BJ (cell line): ENCODE data around the gene INPP5A. TPM values are rescaled to one million over a fixed set of nuclear protein-coding genes. Genes with fewer than 3 reads are reported as not detected.
"Not testable (repeated sequence)": the region's sequence is repeated elsewhere in the genome, so short reads cannot be mapped to it uniquely, and the experiment has no call there.

Source experiments
- CTCF ChIA-PET: fragments of 350-600 bp; formaldehyde crosslinking; extraction: SDS; loops from one replicate; lab custom pipeline; 2021; ENCODE audit warnings: antibody characterized with exemption, inconsistent platforms; lab: Yijun Ruan, JAX
- POLR2A ChIA-PET: fragments of 300-600 bp; sonication (Branson Sonifier 250); formaldehyde crosslinking; extraction: SDS; loops from one replicate; lab custom pipeline; 2021; ENCODE audit warnings: antibody characterized with exemption; lab: Charles Lee
- DNase-seq: peaks from one replicate; pipeline ENCODE4 v3.0.0-alpha.2; 2011; ENCODE audit warnings: low read depth
- H3K27me3 ChIP-seq: 2 replicates; pipeline ENCODE4 v1.6.0; 2011; ENCODE audit warnings: low read length; ENCODE audit not compliant: control insufficient read depth, insufficient read depth
- H3K36me3 ChIP-seq: 2 replicates; pipeline ENCODE4 v1.5.1; 2011; ENCODE audit warnings: low read length; ENCODE audit not compliant: control insufficient read depth, insufficient read depth
- H3K4me3 ChIP-seq: 2 replicates; pipeline ENCODE4 v1.5.1; 2011; ENCODE audit warnings: low read depth, mild to moderate bottlenecking, control low read depth, low read length
- polyA plus RNA-seq: library from polyadenylated mRNA; depleted of rRNA; stranded (reverse); fragments of >200 nt; gene quantifications from 2 replicates; pipeline ENCODE4 v1.2.3, GENCODE V29; 2011
- TF ChIP-seq, protein P1 (sequence below): IDR thresholded peaks from 2 replicates; pipeline ENCODE4 v1.5.1; 2011; ENCODE audit warnings: low read depth, mild to moderate bottlenecking, control low read depth, inconsistent platforms, low read length, moderate library complexity; ENCODE audit not compliant: insufficient read depth

INPP5A gene
- polyA plus RNA-seq, 1 experiment = 60.1 TPM

DNA sequence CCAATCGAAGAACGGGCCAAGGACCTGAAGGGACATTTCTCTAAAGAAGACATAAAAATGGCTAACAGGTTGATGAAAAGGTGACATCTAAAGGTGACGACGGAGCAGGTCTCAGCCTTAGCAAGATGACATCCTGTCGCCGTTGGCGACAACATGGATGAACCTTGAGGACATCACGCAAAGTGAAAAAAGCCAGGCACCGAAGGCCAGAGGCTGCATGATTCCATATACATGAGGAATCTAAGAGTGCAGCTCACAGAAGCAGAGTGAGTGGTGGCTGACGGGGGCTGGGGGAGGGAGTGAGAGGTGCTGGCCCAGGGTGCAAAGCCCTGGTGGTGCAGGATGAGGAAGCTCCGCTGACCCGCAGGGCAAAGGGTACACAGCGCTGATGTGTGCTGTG, 282.5 kb downstream of the INPP5A start:
- DNase-seq = no peak
- H3K36me3 ChIP-seq = no peaks in the 10 kb centered on the region
- CTCF ChIA-PET = no interaction called here
- H3K4me3 ChIP-seq = no peak overlapping the region
- TF ChIP-seq, protein P1, sequence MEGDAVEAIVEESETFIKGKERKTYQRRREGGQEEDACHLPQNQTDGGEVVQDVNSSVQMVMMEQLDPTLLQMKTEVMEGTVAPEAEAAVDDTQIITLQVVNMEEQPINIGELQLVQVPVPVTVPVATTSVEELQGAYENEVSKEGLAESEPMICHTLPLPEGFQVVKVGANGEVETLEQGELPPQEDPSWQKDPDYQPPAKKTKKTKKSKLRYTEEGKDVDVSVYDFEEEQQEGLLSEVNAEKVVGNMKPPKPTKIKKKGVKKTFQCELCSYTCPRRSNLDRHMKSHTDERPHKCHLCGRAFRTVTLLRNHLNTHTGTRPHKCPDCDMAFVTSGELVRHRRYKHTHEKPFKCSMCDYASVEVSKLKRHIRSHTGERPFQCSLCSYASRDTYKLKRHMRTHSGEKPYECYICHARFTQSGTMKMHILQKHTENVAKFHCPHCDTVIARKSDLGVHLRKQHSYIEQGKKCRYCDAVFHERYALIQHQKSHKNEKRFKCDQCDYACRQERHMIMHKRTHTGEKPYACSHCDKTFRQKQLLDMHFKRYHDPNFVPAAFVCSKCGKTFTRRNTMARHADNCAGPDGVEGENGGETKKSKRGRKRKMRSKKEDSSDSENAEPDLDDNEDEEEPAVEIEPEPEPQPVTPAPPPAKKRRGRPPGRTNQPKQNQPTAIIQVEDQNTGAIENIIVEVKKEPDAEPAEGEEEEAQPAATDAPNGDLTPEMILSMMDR = no peak
- POLR2A ChIA-PET = no interaction called here
- no peaks in the 10 kb centered on the region for H3K27me3 ChIP-seq

DNA sequence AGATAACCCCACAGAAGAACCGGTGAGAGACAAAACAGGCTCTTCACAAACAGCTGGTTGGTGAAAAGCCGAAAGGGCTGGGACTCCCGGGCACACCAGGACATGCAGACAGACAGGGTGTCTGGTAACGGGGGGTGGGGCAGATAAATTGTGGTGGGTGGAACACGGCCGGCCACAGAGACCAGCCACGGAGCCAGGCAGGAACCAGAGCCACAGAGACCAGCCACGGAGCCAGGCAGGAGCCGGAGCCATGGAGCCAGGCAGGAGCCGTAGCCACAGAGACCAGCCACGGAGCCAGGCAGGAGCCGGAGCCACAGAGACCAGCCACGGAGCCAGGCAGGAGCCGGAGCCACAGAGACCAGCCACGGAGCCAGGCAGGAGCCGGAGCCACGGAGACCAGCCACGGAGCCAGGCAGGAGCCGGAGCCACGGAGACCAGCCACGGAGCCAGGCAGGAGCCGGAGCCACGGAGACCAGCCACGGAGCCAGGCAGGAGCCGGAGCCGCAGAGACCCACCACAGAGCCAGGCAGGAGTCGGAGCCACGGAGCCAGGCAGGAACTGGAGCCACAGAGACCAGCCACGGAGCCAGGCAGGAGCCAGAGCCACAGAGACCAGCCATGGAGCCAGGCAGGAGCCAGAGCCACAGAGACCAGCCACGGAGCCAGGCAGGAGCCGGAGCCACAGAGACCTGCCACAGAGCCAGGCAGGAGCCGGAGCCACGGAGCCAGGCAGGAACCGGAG, 288.4 kb downstream of the INPP5A start:
- H3K4me3 ChIP-seq, DNase-seq, CTCF ChIA-PET, H3K27me3 ChIP-seq, POLR2A ChIA-PET, H3K36me3 ChIP-seq: not testable (repeated sequence)

DNA sequence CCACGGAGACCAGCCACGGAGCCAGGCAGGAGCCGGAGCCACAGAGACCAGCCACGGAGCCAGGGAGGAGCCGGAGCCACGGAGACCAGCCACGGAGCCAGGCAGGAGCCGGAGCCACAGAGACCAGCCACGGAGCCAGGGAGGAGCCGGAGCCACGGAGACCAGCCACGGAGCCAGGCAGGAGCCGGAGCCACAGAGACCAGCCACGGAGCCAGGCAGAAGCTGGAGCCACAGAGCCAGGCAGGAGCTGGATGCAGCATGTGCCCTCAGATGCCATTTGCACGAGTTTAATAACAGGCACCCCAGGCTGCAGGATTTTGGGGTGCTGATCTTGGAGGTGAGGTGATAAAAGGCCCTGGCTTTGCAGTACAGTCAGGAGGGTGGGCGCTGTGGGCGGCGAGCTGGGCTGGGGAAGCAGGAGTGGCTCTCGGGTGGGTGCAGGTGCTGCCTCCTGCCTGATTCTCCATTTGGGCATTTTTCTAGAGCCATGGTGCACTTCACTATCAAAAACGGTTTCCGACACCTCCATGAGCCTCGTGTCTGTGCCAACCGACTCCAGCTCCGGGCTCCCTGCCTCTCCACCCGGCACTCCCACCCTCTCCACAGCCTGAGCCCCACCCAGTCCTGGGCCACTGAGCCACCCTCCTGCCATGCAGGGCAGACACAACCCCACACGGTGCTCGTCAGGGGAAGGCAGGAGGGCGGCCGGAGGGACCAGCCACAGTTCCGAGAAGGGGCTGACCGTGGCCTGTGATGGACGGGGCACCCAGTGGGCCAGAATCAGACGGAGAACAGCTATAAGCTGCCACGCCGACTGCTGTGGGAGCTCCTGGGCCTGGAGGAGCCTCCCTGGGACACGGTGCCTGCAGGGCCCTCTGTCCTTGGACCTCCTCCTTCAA, 289.2 kb downstream of the INPP5A start:
- POLR2A ChIA-PET = no interaction called here
- CTCF ChIA-PET = no interaction called here
- no peak overlapping the region for H3K4me3 ChIP-seq
- no peaks in the 10 kb centered on the region for H3K36me3 ChIP-seq
- H3K27me3 ChIP-seq = peaks cover 2% of the 10 kb centered on the region; the same call in 1 of the 2 replicates
- TF ChIP-seq, protein P1 = no peak
- no peak for DNase-seq

DNA sequence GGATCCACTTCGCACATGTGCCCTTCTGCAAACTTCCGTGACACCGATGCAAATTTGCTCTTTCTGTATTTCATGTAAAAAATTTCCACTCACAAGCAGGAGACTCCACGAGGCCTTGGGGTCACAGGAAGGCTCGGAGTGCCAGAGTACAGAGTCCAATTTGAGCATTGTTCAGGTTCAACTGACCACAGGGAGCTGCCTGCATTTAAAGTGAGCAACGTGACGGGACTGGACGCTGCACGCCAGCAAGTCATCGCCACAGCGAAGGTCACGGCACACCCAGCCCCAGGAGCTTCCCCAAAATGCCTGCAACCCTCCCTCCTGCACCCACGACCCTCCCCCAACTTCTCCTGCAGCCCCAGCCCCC, 289.8 kb downstream of the INPP5A start:
- Histone ChIP-seq H3K36me3 (no peaks in the 10 kb centered on the region), H3K4me3 (no peak overlapping the region), H3K27me3 (peaks cover 2% of the 10 kb centered on the region; the same call in 1 of the 2 replicates)
- DNase-seq = no peak
- TF ChIP-seq, protein P1 = no peak
- POLR2A ChIA-PET = no interaction called here
- CTCF ChIA-PET = no interaction called here

DNA sequence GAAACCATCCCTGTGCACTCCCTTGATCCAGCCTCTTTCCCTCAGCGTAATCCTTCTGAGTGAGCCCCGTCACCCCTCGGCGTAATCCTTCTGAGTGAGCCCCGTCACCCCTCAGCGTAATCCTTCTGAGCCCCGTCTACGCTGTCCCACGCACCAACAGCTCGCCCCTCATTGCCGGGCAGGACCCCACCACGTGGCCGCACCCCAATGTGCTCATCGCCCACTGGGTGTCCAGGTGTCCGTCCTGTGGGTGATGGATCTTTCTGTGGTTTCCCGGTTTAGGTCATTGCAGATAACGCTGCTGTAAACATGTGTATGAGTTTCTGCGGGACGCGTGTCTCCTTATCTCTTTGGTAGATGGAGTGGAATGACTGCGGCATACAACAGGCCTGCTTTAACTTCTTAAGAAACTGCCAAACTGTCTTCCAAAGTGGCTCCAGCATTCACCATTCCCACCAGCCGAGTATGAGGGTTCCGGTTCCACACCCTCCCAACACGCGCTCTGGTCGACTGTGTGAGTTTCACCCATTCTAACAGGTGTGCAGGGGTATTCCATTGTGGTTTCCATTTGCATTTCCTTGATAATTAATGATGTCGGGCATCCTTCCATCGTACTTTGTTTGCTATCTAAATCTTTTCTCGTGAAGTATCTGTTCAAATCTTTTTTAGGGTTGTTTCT, 290.4 kb downstream of the INPP5A start:
- CTCF ChIA-PET = no interaction called here
- POLR2A ChIA-PET = no interaction called here
- DNase-seq = no peak
- Histone ChIP-seq H3K36me3 (no peaks in the 10 kb centered on the region), H3K27me3 (peaks cover 2% of the 10 kb centered on the region; the same call in 1 of the 2 replicates), H3K4me3 (no peak overlapping the region)
- TF ChIP-seq, protein P1 = no peak
